ENCODE data around the gene ZNF446. TPM values are rescaled to one million over a fixed set of nuclear protein-coding genes. Genes with fewer than 3 reads are reported as not detected.

ZNF446 gene
- total and polyA plus RNA-seq, 9 of the 15 experiments (the other 6 are each of a cell fraction or from before 2014, with no cell fraction given): 0.07 to 4.8 (median 1.2) TPM

- no peak for TF ChIP-seq NCOA6 (IDR thresholded peaks at IDR 0.05)
Measured at GRCh38 chr19:58497634-58498170, 21.6 kb downstream of the ZNF446 start (continued).

DNA sequence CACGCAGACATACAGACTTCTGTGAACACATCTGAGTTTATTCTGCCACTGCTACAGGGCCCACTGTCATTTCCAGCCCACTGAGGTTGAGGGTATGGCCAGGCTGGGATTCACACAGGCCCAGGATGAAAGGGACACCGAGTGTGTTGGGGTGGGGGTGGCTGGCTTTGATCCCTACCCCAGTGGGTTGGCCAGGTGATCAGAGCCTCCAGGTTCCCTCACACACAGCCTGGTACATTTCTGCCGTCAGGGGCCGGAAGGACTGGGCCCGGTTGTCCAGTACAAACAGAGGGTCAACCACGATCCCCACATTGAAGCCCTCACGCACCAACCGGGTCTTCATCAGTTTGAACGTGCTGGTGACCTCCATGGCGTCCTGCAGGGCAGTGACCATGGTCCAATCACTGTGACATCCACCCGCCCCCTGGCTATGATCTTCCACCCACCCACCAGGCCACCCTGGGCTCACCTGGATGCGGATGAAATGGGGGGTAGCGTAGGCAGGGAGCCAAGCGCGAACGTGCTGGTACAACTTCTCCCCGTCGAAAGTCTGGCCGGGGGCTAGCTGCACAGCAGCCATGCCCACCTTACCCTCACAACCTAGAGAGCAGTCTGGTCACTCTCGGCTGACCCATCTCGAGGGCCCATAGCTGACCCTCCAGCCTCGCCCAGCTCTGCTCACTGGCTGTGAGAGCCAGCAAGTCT is 22.3 kb downstream of the ZNF446 start:
- peak overlapping the region; percentile 73 for H3K27ac ChIP-seq (ENCODE audit: extremely low read depth, low read depth, low read length)
- ATAC-seq: peak; percentile 5
- H3K4me1 ChIP-seq (replicated peaks in 1 of 2; ENCODE audit: control insufficient read depth in 2 of 2, insufficient read depth in 2 of 2, low read length in 2 of 2): peaks cover 22 to 32% of the 10 kb centered on the region in 2 experiments; a peak in 4 of 5 replicates
- no peaks in the 10 kb centered on the region for H4K20me1 ChIP-seq (replicated peaks; ENCODE audit: control insufficient read depth, insufficient read depth, low read length)
- peaks cover 4% of the 10 kb centered on the region; the same call in 1 of the 3 replicates for H3K36me3 ChIP-seq (ENCODE audit: control insufficient read depth, insufficient read depth, low read length)
- ChIA-PET POLR2A (interaction anchor here (3.1 kb wide), 1 partner anchor 21 kb away, joined by 14 read pairs; the partner anchor contains the start of gene ZBTB45), CTCF (ENCODE audit: low intra/inter-chr PET ratio) (no interaction called here)
- BruUV-seq (replicated peaks): TSS peak; percentile 82
- H3K27me3 ChIP-seq (ENCODE audit: control insufficient read depth in 2 of 2, insufficient read depth in 2 of 2, low read length in 2 of 2): no peaks in the 10 kb centered on the region
- no peak for FAIRE-seq
- in situ Hi-C loops (cut with MboI): no loop called here
- 1% methylated on average over 17 of the region's 22 CpGs for WGBS (ENCODE audit: insufficient coverage, low coverage, missing lambda C conversion rate)
- H3K4me2 ChIP-seq (ENCODE audit: insufficient read depth, low read length): peak overlapping the region; percentile 97
- no peaks in the 10 kb centered on the region for H3K9me3 ChIP-seq (replicated peaks; ENCODE audit: control insufficient read depth, insufficient read depth, low read depth, low read length)
- H3K4me3 ChIP-seq: peak overlapping the region; percentile 67
- peak in 2 of 4 experiments; percentile 21 to 33 for DNase-seq (ENCODE audit: extremely low read depth in 1 of 4, low spot score in 3 of 4)
- H3K79me2 ChIP-seq (ENCODE audit: control insufficient read depth, insufficient read depth, low read length): peaks cover 45% of the 10 kb centered on the region
- H2AFZ ChIP-seq (ENCODE audit: low read depth, low read length): peak overlapping the region; percentile 83
- intact Hi-C loops (cut with micrococcal nuclease): no loop called here
- peak overlapping the region; percentile 80 to 99 for H3K9ac ChIP-seq (ENCODE audit: insufficient read depth in 1 of 2, low read depth in 2 of 2, low read length in 2 of 2)
- H3K9me1 ChIP-seq (ENCODE audit: control insufficient read depth, insufficient read depth, low read length): no peaks in the 10 kb centered on the region
- TF ChIP-seq, protein P1, sequence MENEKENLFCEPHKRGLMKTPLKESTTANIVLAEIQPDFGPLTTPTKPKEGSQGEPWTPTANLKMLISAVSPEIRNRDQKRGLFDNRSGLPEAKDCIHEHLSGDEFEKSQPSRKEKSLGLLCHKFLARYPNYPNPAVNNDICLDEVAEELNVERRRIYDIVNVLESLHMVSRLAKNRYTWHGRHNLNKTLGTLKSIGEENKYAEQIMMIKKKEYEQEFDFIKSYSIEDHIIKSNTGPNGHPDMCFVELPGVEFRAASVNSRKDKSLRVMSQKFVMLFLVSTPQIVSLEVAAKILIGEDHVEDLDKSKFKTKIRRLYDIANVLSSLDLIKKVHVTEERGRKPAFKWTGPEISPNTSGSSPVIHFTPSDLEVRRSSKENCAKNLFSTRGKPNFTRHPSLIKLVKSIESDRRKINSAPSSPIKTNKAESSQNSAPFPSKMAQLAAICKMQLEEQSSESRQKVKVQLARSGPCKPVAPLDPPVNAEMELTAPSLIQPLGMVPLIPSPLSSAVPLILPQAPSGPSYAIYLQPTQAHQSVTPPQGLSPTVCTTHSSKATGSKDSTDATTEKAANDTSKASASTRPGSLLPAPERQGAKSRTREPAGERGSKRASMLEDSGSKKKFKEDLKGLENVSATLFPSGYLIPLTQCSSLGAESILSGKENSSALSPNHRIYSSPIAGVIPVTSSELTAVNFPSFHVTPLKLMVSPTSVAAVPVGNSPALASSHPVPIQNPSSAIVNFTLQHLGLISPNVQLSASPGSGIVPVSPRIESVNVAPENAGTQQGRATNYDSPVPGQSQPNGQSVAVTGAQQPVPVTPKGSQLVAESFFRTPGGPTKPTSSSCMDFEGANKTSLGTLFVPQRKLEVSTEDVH (IDR thresholded peaks at IDR 0.05; ENCODE audit: low read depth, partially characterized antibody): no peak
- TF ChIP-seq EHMT2 (IDR thresholded peaks at IDR 0.05): no peak
- no peak for TF ChIP-seq RBFOX2 (IDR thresholded peaks at IDR 0.05; ENCODE audit: low read depth, low read length)
- TF ChIP-seq JUN (IDR thresholded peaks at IDR 0.05; ENCODE audit: borderline replicate concordance, low read depth, low read length): no peak
- TF ChIP-seq JUN (CRISPR knock-in tag; IDR thresholded peaks at IDR 0.05; ENCODE audit: borderline replicate concordance): 0 out of 2 replicates have a peak, but pooled peaks have one; percentile 35
- no peak for TF ChIP-seq CAMTA2 (CRISPR knock-in tag; conservative IDR thresholded peaks at IDR 0.05)
- 0 out of 2 replicates have a peak, but pooled peaks have one; percentile 29 for TF ChIP-seq HDAC2 (IDR thresholded peaks at IDR 0.05)
- TF ChIP-seq NFIC (IDR thresholded peaks at IDR 0.05): 0 out of 2 replicates have a peak, but pooled peaks have one; percentile 13
- TF ChIP-seq FOXP1 (CRISPR knock-in tag; IDR thresholded peaks at IDR 0.05): no peak
- no peak for TF ChIP-seq MBD2 (IDR thresholded peaks at IDR 0.05; ENCODE audit: borderline replicate concordance, low read depth)
- TF ChIP-seq XRCC4 (IDR thresholded peaks at IDR 0.05; ENCODE audit: extremely low read depth, insufficient read depth, insufficient read length): no peak
- TF ChIP-seq ZNF699 (CRISPR knock-in tag; IDR thresholded peaks at IDR 0.05; ENCODE audit: insufficient replicate concordance): no peak
- TF ChIP-seq ZNF347 (CRISPR knock-in tag; IDR thresholded peaks at IDR 0.05; ENCODE audit: low read depth): no peak
- TF ChIP-seq, protein P2, sequence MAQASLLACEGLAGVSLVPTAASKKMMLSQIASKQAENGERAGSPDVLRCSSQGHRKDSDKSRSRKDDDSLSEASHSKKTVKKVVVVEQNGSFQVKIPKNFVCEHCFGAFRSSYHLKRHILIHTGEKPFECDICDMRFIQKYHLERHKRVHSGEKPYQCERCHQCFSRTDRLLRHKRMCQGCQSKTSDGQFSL (CRISPR knock-in tag; IDR thresholded peaks at IDR 0.05): 0 out of 2 replicates have a peak, but pooled peaks have one; percentile 10
- TF ChIP-seq, protein P2 (tag; IDR thresholded peaks at IDR 0.05): no peak
- TF ChIP-seq ETV1 (tag; conservative IDR thresholded peaks at IDR 0.05; ENCODE audit: low read depth): peak; percentile 29; the same call in 1 of the 2 replicates
- TF ChIP-seq NR1H2 (CRISPR knock-in tag; IDR thresholded peaks at IDR 0.05): no peak
